Activated gamma-delta T cell (primary cell): ENCODE measurements around the gene ITGB6.

Experiments used
- DNase-seq: peaks from one replicate; lab custom pipeline; 2025; lab: John Stamatoyannopoulos, UW

ITGB6 gene

DNA sequence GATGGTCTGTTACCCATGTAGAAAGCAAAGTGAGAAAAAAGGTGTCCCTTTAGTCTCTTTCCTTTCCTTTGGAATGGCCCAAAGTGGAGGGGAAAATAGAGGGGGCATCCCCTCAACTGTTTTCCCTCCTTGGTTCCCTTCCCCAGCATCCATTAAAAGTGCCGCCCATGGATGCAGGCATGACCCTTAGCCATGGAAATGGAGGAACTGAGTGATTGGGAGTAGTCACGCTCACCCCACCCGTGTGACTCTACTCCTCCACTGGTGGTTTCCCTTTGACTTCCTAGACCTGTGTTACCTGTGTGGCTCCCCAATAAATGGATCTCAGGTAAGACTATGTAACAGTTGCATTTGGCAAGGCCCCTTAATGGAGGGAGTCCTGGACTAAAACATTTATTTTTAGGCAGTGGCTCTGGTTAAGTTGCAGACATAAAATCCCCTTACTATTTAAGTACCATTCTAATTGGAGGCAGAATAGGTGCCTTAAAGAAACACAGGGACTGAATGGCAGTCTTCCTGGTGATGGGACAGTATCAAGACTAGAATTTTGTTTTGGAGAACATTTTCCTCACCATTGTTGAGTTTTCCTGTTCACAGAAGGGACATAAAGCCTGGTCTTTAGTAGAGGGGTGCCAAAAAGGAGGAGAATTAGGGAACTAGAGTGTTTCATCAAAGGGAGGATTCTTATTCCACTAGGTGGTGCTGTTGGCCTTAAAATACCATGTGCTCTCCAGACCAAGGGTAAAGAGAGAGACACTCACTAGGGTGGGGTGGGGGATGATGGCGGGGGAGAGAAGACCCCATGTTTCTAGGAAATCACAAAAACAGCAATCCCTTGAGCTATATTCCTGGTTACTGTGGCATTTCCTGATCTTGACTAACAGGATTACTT is 112.0 kb downstream of the ITGB6 start:
- DNase-seq, result no peak

DNA sequence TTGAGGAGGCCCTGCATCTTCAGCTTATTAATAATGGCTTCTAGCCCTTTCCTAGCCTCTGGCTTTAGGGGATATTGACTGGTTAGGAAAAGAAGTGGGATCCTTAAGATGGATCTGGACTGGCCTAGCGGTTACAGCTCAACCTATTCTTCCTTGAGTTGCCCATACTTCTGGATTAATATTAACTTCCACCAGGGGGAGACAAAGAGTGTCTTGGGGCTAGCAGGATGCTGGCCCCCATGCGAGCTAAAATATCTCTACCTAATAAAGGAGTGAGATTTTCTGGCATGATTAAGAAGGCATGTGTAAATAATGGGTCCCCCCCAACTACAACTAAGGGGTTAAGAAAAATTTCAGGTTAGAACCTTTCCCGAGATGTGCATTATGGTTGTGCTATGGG is 114.4 kb downstream of the ITGB6 start:
- DNase-seq, result no peak

DNA sequence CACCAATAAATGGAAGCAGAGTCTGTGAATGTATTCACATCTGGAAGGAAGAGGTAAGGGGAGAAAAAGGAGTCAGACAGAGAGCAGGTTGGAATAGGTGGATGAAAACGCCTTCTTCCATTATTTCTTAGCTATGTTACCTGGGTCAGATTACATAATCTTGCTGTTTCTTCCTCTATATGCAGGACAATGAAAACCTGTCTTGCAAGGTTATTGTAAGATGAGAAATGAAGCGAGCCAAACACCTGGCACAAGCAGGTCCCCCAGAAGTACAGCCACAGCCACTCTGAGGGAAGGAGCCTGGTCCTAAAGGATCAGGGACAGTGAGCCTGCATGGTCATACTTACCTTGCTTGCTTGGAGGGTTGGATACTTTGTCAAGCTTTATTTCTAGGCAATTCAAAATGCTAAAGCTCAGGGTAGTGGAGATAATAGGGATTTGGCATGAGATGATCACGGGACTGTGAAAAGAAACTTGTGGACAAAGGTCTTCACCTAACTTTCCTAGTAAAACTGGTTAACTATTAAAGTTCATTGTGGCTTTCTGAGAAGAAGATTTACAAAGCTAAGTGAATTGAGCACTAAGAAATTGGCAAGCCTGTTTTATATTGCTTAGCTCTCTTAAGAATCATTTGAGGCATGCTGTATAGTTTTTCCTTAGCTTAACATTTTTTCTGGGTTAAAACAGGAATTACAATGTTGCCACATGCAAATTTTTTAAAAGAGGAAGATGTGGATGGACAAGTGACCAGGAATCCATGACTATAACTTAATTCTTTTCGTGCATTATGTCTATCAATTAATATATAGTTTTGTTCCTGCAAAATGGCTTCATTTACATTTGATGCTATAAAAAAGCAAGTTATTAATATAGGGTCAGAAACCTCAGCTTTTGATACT is 121.9 kb downstream of the ITGB6 start:
- DNase-seq, result no peak

DNA sequence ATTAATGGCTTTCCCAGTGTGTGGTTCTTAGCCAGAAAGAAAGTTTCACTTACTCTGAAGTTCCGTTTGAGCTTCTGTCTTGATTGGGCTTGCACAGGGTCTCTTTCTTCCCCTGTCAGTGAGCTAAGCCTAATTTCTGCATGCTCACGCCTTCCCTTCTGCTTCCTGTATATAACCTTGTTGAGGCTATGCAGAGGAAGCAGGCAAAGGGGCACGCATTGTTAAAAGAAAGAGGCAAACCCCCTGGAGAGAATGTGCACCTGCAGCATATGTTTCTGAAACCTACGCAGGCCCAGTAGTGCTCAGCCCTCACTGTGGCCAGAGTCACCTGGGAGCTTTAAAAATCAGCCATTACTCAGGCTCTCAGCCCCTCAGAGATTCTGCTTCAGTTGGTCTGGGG is 123.2 kb downstream of the ITGB6 start:
- no peak for DNase-seq

DNA sequence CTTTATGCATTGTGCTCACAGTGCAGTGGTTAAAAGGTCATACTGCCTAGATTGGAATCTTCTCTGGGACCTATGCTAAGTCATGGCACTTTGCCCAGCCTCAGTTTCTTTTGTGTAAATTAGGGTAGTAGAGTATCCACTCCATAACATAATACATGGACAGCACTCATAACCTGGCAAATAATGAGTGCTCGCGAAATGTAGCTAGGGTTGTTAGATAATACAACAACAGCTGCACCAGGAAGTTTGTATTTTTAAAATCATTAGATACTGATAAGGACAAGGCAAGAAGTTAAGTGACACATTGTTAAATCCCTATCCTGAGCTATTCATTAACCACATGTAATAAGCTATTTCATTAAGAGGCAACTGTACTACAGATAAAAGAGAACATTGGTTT is 123.8 kb downstream of the ITGB6 start:
- DNase-seq, result no peak

DNA sequence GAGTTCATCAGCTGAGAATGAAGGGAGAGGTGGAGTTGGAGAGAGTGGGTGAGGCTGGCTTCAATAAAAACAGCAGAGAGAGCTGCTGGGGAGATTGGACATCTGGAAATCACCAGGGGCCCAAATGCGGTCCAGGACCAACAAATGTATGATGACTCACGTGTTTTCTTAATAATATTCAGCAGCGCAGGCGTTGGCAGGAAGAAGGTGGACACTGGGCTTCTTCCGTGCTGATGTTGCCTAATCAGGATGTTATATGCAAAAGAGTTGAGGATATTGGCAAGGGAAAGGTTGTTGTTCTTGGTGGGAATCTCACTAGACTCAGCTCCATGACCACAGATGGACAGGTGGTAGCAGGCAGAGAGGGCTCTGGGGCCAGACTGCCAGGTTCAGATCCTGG is 124.9 kb downstream of the ITGB6 start:
- no peak for DNase-seq

DNA sequence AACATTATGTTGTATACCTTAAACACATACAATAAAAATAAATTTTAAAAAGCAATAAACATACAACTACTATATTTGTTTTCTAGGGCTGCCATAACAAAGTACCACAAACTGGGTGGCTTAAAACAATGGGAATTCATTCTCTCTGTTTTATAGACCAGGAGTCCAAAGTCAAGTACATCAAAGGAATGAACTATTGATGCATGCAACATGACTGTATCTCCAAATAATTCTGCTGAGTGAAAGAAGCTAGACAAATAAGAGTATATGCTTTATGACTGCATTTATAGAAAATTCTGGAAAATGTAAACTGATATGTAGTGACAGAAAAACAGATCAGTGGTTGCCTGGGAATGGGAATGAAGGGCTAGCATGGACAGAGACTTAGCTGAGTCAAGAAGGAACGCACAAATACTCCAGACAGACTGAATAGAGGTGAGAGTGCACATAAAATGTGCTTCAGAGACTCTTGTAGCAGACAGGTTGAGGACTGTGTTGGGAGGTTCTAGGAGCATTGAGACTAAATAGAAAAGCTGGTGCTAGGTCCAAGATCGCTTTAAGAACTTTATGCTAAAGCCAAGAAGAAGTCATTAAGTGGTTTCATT is 126.7 kb downstream of the ITGB6 start:
- no peak for DNase-seq

DNA sequence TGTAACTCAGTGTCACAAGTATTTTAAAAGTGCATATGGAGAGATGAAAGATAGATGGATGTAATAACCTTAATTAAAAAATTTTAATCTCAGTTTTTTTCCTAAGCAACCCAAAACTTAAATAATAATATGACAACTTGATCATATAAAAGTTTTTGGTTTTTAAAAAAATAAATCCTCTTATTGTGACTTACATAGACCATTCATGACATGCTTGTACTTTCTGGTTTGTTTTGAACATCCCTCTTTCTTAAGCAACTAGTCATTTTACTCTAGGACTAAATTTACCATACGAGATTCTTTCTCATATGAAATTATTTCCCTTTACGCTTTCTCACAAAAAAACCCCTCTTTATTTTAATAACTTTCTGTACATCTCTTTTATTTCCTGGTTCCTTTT is 131.2 kb downstream of the ITGB6 start:
- no peak for DNase-seq

DNA sequence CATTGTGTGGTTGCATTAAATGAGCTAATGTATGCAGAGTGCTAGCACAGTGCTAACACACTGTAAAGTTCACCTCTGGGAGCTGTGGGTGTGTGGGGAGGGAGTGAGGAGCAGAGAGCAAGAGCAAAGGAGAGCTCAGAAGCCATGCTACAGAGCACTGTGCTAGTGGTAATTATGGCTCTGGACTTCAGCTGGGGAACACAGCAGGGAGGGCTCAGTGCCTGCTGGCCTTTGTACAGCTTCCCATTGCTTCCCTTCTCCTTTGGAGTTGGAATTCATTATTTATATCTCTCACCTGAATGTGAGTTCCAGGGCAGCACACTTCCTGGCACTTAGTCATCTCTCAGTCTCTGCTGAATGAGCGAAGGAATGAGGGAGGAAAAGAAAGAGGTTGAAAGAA is 135.2 kb downstream of the ITGB6 start:
- no peak for DNase-seq

DNA sequence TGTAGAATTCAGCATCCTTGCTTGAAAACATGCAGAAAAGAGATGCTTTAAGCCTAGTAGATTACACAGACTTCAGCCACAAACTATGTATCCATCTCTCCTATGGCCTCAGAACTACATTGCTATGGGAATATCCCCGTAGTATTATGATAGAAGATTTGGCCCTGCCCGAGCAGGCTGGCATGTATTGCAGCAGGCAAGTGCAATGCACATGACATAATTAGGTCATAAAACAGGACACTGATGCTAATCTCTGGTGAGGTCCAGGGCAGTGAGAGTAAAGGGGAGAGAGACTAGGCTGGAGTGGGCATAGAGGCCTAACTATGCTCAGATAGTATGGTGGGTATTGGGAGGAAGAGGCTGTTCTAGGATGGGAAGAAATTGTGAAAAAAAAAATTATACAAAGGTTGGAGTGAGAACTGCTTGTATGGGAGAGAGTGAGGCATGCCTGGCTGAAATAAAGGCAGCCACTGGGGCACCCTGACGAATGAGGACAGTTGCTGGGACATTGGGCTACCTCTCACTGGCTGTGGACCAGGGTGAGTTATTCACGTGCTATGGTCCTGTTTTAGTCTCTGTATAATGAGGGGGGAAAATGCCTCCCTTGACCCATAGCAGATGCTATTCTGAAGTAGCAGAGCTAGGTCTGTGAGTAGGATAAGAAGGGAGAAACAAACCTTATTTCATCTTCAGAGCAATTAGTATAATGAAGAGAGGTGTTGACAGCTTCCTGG is 136.0 kb downstream of the ITGB6 start:
- DNase-seq, result no peak

DNA sequence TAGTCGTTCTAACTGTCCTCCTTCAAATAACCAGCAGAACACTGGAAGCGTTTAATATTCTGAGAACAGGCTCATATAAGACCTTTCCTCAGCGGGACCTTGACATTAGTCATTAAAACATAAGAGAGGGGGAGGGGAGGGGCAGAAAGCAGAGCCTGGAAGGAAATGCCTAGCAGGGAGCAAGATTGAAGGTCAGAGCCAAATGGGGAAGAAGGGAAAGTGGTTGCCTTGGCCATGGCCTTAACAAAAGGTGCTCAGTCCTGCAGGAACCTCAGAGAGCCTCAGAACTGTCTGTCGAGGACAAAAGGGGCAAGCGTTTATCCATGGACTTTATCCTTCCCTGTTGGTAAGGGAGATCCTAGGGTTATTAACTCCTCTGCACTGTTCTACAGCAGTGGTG is 136.8 kb downstream of the ITGB6 start:
- DNase-seq, result no peak

DNA sequence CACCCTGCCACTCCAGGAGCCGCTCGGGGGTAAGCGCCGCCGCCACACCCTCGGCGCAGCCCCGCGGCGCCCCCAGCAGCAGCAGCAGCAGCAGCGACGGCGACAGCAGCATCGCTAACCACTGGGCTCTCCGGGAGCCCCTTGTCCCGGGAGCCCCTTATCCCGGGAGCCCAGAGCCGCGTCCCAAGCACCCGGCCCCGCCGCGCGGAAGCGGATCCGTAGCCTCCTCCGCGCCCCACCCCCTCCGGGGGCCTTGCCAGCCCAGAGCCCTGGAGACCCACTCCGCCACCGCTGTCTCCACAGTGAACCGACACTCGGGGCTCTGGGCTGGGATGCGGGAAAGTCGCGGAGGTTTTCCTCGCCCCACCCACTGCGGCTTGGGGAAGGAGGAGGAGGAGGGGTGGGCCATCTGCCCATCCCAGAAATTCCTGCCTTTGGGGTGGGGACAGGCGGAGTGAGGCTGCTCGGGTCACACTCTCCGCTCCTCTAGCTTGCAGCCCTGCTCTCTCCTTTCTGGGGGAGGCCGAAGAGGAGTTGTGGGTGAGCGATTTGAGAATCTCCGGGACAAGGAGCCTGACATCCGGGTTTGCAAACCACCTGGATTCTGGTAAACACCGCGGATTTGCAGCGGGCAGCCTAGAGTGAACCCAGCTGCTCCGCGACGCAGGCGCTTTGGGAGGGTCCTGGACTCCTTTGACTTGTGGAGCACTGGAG is 137.6 kb downstream of the ITGB6 start, which contains the start of gene PLA2R1:
Gene PLA2R1 (minus strand): TSS at position 324 of the 714 bp plus-strand sequence. CDS start 212 bp downstream, at position 112.
- DNase-seq, result no peak

DNA sequence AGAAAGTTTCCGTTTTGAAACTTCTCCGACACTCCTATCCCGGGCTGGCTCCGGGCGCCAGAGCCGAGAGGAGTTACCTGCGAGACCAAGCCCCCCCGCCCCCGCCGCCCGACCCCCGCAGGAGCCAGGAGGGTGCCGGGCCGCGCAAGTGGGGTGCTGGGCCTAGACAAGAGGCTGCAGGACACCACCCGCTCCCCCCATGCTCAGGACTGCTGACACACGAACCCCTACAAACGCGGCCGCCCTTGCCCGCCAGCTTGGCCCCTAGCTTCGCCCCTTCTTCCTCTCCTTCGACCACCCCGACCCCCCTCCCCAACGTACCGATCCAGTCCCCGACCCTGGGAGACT is 138.2 kb downstream of the ITGB6 start:
- peak; percentile 6 for DNase-seq

DNA sequence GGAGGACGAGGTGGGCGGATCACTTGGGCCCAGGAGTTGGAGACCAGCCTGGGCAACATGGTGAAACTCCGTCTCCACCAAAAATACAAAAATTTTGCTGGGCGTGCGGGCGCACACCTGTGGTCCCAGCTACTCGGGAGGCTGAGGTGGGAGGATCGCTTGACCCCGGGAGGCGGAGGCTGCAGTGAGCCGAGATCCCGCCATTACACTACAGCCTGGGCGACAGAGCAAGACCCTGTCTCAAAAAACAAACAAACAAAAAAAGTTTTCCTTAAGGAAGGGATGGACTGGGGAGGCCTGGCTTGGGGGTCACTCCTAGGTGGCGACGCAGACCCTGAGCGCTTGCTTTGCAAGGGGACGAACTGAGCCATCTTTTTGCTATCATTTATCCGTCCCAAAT is 138.5 kb downstream of the ITGB6 start:
- DNase-seq, result no peak

DNA sequence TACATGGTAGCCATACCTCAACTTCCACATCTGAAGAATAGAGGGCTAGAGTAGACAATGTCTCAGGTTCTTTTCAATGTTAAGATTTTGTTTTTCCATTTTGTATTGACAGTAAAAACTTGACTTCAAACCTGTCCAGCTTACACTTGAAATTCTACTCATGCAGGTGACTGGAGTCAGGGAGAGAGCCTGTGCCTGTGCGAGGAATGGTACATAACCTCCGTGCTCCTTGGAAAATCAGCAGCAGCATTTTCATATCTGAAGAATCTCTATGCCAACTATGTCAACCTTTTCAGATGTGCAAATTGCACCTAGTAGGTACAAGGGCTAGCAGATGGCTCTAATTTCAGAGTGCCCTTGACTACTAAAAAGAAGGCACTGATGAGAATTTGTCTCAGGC is 139.8 kb downstream of the ITGB6 start:
- DNase-seq, result no peak

DNA sequence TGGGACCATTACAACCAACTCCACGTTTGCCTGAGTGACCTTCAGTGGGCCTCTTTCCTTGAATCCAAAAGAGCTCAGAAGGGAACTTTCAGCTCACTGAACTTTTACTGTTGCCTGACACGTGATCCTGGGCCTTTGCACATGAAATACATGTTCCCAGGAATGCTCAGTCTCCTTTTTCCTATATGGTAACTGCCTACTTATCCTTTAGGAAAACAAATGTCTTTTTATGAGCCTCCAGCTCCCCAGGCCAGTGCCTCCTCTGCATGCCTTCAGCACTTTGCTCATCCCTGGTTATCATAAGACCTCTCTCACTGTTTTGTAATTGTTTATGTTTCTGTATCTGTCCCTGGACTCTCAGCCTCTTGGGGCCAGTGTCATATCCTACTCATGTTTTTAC is 142.7 kb downstream of the ITGB6 start:
- DNase-seq, result no peak

DNA sequence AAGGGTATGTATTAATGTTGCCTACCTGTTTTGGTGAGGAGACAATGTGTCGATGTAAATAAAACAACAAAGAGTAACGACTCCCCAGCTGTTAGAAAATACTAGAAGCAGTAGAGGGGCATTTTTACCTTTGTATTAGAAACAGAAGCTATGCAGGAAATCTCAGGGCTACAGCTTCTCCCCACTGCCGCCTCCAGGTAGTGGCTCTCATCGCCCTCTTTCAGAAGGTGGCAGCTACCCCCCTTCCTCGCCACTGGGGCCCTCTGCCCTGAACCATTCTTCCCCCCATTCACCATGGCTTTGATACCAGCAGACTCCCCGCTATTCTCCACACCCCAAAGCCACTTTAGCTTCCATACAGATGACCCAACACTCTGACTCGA is 144.4 kb downstream of the ITGB6 start:
- no peak for DNase-seq

DNA sequence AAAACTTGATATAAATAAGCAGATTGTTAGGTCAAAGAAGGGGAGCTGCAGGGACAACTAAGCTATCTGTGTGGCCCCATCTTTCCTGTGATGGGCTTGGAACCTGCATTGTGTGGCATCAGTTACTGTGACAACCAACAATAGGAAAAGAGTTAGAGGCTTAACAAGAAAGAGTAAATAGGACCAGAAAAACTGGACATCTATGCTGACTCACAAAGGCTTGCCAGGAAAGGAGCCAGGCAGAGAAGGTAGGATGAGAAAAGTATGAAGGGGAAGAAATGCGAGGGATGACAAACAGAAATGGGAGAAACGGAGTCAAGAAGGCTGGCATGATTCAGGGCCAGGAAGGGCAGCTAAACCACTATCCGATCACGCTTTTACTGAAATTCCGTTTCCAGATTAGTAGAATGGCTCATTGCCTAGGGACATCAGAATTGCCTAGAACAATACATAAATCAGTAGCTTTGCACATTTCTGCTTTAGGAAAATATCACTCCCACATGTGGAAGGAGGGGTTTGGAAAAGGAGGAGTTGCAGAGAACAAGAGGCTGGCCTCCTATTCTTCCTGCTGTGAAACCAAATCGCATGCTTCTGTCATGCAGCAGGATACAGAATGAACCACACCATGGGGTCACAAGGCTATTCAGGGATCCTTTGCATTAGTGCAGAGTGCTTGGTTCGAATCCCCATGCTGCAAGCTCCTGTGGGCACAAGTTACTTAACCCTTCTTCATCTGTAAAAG is 144.9 kb downstream of the ITGB6 start:
- DNase-seq, result no peak

DNA sequence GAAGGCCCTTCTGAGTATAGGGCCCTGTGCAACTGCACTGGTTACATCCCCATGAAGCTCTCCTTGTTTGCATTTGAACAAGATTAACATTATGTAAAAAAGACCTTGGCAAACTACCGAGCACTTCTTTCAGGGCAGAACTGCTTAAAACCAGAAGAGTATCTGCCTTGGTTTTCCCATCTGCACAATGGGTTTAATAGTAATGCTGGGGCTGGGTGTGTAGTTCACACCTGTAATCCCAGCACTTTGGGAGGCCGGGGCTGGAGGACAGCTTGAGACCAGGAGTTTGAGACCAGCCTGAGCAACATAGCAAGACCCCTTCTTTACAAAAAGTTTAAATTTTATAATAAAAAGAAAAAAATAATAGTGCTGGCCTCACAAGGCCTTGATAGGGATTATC is 146.1 kb downstream of the ITGB6 start:
- DNase-seq, result no peak

DNA sequence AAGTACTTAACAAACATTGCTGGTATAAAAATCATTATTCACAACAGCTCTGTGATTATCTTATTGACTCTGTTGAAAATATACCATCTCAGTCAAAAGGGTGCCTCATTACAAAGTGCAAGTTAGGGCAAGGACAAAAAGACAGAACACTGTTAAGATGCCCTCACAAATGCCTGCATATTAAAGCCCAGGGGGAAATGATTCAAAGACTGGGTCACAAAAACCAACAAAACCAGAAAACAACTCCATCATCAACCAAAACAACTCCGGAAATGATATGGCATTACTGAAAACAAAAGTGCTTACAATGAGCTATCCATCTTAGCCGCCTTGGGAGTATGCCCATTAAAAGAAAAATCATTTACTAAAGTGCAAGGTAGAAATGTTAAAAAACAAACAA is 147.5 kb downstream of the ITGB6 start:
- DNase-seq, result no peak

DNA sequence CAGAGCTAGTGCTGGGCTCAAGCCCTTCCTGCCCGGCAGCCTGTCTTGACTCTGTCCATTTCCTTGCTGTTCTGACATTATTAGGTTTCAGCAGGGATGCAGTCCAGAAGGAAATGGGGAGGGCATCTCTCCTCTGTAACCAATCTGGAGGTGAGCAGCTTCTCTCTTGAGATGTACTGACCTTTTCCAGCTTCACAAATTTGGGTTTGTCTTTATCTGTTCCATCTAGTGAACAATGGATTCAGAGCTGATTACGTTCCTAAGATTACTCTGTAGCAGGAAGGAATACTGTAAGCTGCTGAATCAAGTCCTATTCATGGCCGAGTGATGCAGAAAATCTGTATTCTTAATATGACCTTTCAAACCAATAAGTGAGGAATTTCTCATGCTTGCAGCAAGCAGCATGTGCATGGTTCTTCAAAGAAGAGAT is 148.7 kb downstream of the ITGB6 start:
- DNase-seq, result no peak
